ENCODE measurements around the gene GPR146.
A peak's percentile ranks its signal among the peaks of the same experiment; 100 is the strongest.
"Not testable (repeated sequence)": the region's sequence is repeated elsewhere in the genome, so short reads cannot be mapped to it uniquely, and the experiment has no call there.

Gene GPR146

GRCh38 chr7:1044189-1045068 lies at the start of gene GPR146:
GPR146 (plus strand) TSS chr7:1044546; CDS start chr7:1057516, 12,970 bp downstream.
- peak; percentile 96 for DNase-seq

- DNase-seq = no peak
These were observed 49.6 kb upstream of the GPR146 start for GRCh38 chr7:994592-995308.

DNA sequence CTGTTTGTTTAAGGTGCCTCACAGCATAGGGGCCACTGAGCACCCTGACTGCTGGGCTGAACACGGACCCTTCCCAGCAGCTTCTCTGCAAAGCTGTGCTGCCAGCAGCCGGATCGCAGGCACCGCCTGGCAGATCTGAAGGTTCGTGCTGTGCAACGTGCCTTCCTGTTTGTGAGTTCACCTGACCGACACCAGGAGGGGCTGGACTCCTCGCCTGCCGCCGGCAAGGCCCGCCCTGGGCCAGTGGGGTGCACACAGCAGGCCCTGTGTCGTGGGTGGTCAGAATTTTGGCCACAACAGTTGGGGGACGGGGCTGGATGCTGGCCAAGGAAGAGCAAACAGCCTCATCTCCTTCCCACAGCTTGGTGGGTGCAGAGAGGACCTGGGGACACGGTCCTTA lies 48.8 kb upstream of the GPR146 start:
- DNase-seq = no peak

DNA sequence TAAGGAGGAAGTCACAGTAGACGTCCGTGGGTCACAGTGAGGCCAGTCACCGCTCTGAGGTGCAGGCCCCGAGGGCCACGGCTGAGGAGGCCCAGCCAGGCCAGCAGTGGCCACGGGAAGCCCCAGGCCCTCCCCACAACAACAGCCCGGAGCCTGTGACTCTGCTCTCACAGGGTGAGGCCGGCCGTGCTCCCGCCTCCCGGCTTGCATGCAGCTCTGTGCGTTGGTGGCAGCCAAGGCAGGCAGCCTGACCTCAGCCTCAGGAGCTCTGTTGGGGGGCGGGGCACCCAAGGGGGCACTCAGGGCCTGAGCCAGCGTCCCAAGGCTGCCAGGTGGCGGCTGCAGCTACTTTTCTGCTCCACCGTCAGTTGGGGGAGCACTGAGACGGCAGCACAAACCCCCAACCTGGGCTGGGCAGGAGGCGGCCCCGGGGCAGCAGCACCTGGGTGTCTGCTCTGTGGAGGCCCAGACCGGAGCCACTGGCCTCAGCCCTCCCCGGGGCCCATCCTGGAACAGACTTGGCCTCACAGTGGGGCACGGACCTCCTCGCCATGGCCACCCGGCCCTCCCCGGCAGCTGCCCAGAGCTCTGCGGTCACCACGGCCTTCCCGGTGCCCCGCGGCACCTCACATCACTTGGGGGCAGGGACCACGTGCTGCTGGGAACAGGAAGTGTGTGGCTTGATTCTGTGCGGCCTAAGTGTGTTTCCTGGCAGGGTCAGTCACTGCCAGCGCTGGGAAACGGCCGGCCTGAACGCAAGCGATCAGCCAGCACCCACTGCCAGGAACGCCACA lies 48.1 kb upstream of the GPR146 start:
- DNase-seq = no peak

DNA sequence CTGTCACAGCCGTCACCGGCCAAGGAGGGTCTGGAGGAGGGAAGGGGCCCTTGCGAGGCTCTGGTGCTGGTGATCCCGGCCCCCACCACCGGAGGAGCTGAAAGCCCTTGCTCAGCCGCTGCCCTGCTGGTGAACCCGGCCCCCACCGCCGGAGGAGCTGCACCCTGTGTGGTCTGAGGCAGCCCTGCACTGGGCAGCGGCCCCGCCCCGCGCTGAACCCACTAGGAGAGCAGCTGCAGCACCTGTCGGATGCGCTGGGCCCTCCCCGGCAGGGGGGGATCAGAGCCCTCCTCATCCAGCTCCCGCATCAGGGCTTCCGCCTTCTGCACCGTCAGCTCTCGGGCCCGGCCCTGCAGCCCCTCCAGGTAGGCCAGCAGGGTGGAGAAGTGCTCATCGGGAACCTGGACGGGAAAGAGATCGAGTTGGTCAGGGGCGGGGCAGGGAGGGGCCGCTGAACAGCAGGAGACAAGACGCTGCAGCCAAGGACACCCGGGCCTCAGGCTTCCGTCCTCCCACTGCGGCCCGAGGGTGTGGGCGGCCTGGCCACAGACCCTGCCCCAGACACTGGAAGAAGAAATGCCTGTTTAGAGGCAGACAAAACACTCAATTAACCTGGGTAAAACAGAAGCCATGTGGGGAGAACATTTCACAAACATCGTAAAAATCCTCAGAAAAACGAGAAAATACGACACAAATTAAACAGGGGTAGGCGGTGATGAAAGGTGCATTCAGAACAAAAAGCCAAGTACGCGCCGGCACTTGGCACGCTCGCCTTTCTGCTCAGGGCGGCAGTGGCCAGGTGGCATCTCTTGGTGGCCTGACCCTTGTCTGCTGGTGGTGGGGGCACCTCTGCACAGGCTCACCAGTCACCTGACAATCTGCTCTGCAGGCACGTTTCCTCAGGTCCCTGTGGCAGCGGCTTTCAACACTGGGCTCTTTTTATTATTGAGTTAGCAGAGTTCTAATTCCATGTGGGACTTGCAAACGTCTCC lies 46.6 kb upstream of the GPR146 start:
- no peak for DNase-seq

- no peak for DNase-seq
These were observed 45.0 kb upstream of the GPR146 start for GRCh38 chr7:999149-999879.

- no peak for DNase-seq
These were observed 44.1 kb upstream of the GPR146 start for GRCh38 chr7:999941-1000935.

DNA sequence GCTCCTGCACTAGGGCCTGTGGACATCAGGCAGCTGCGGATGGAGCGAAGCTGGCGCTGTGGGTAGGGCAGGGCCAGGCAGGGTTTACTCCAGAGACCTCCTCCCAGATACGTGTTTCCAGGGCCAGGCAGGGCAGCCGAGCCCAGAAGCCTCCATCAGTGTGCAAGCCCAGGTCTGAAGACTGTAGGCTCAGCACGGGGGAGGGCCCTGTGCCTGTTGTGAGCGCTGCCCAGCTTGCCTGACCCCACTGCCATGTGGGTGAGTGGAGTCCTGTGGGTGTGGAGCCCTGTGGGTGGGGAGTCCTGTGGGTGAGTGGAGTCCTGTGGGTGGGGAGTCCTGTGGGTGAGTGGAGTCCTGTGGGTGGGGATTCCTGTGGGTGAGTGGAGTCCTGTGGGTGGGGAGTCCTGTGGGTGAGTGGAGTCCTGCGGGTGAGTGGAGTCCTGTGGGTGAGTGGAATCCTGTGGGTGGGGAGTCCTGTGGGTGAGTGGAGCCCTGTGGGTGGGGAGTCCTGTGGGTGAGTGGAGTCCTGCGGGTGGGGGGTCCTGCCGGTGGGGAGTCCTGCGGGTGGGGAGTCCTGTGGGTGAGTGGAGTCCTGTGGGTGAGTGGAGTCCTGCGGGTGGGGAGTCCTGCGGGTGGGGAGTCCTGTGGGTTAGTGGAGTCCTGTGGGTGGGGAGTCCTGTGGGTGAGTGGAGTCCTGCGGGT lies 43.1 kb upstream of the GPR146 start:
- DNase-seq = not testable (repeated sequence)

- DNase-seq = not testable (repeated sequence)
These were observed 42.3 kb upstream of the GPR146 start for GRCh38 chr7:1002026-1002425.

DNA sequence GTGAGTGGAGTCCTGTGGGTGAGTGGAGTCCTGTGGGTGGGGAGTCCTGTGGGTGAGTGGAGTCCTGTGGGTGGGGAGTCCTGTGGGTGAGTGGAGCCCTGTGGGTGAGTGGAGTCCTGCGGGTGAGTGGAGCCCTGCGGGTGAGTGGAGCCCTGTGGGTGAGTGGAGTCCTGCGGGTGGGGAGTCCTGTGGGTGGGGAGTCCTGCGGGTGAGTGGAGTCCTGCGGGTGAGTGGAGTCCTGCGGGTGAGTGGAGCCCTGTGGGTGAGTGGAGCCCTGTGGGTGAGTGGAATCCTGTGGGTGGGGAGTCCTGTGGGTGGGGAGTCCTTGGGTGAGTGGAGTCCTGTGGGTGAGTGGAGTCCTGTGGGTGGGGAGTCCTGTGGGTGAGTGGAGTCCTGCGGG lies 41.9 kb upstream of the GPR146 start:
- DNase-seq = not testable (repeated sequence)

- no peak for DNase-seq
These were observed 40.1 kb upstream of the GPR146 start for GRCh38 chr7:1004018-1004852.

DNA sequence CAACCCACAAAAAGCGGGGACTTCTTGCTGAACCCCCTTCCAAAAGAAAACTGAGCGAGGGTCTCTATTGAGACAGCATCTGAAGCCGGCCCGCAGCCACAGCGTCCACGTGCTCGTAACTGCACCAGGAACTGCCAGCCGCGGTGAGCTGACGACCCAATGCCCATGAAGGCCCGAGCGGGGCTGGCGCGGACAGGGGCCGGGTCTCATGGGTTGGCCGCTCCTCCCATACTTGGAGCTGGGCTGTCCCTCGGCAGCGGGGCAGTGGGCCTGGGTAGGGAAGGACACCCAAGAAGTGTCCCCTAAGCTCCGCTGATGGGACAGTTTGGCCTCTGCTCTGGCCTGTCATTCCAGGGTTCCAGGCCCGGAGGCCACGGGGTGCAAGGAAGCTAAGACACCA lies 39.0 kb upstream of the GPR146 start:
- no peak for DNase-seq

DNA sequence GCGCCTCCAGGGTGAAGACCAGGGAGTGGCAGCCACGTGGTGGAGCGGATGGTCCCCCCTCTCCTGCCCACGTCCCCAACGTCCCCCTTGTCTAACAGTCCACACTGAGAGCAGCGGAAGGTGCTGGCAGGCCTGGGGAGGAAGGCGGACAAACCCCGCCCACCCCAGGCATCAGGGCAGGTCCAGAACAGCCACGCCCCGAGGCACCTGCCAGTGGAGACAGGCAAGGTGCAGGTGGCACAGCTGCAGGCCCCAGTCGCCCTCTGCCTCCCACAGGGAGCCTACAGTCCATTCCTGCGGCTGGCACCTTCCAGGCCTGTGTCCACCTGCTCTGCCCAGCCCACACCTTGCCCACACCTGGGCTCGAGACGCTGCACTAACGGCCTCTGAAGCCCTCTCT lies 36.4 kb upstream of the GPR146 start:
- DNase-seq = no peak

GRCh38 chr7:1008733-1009363 lies 35.5 kb upstream of the GPR146 start:
- DNase-seq = no peak

GRCh38 chr7:1009747-1010146 lies 34.6 kb upstream of the GPR146 start:
- DNase-seq = no peak

GRCh38 chr7:1010226-1010625 lies 34.1 kb upstream of the GPR146 start:
- no peak for DNase-seq

DNA sequence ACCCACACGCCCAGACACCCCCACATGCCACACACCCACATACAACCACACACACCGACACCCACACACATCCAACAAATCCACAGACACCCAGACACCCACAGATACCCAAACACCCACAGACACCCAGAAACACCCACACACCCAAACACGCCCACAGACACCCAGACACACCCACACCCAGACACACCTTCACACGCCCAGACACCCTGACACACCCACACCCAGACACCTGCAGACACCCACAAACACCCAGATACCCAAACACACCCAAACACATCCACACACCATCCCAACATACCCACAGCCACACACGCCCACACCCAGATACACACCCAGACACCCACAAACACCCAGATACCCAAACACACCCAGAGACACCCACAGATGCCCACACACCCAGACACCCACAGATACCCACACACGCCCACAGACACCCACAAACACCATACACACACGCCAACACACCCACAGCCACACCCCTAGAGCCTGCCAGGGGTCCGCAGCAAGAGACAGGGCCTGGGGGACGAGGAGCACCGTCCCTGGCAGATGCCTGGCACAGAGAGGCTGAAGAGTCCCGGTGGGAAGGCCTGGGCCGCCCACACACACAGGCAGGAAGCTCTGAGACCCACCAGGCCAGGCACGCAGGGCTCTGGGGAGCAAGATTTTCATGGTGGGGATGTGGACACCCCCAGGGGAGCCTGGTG lies 32.9 kb upstream of the GPR146 start:
- DNase-seq = no peak

Data from activated T-cell treated with anti-CD3 and anti-CD28 coated beads, Interleukin-2, amount 50 U/mL, for 1 hour (primary cell).